Stimulated activated CD8-positive, alpha-beta memory T cell treated with anti-CD3 and anti-CD28 coated beads, Interleukin-7, amount 100 ng/mL, for 1 hour (primary cell): Measurements from ENCODE around the gene RAB40C.
"Not testable (repeated sequence)": the region's sequence is repeated elsewhere in the genome, so short reads cannot be mapped to it uniquely, and the experiment has no call there.

Source experiments
- DNase-seq, 2 donors: peaks; one replicate each; pipeline ENCODE4 v3.0.0-alpha.2; 2020; ENCODE audit warnings: low read depth in 2 of 2

The RAB40C gene

DNA sequence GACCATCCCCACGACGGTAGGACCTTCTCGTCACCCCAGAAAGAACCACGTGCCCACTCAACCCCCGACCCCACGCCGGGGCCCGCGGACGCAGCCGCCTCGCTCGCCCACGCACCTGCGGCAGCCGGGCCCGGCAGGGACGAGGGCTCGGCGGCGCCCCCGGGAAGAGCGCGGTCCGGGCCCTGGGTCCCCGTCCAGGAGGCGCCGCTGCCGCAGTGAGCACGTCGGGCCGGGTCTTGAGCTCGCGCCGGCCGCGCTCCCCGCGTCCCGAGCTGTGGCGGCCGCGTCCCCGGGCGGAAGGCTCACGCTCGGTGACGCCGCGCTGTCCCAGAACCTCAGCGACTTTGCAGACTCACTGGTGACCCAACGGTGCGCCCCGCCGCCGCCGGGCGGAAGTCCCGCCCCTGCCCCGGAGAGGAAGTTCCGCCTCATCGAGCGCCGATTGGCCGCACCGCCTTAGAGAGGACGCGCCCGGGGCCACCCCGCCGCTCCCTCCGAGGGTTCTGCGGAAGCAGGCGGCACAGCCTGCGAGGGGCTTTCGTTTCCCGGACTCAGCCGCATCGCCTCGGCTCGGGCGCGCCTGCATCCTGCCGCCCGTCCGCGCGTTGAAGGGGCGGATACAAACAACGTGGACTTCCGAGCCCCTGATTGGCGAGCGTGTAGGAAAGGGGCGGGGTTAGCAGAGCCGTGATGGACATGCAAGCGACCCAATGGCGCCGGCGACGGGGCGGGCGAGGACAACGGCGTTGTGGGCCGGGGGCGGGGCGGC lies 793 bp upstream of the RAB40C start:
- DNase-seq, result peak; percentile 97 to 99

DNA sequence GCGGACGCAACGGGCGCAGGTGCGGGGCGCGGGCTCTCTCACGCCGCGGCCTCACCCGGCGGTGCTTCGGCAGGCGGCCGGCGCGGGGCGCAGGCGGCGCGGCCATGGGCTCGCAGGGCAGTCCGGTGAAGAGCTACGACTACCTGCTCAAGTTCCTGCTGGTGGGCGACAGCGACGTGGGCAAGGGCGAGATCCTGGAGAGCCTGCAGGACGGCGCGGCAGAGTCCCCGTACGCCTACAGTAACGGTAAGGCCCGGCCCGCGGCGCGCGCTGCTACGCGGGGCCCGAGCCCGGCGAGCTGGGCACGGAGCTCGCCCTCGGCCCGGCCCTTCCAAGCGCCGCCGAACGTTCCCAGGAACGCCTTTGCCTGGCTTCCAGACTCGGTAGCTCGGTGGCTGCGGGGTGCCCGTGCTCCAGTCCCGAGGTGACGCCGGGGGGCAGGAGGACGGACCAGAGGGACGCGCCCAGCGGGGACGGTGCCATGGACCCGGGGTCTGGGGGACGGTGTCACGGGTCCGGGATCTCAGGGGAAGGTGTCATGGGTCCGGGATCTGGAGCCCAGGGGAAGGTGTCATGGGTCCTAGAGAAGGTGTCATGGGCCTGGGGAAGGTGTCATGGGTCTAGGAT lies 435 bp downstream of the RAB40C start:
- no peak for DNase-seq

DNA sequence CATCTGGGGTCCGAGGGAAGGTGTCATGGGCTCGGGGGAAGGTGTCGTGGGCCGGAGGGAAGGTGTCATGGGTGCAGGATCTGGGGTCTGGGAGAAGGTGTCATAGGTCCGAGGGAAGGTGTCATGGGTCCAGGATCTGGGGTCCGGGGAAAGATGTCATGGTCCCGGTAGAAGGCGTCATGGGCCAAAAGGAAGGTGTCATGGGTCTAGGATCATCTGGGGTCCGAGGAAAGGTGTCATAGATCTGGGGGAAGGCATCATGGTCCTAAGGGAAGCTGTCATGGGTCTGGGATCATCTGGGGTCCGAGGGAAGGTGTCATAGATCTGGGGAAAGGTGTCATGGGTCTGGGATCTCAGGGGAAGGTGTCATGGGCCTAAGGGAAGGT lies 942 bp downstream of the RAB40C start:
- DNase-seq, result no peak

DNA sequence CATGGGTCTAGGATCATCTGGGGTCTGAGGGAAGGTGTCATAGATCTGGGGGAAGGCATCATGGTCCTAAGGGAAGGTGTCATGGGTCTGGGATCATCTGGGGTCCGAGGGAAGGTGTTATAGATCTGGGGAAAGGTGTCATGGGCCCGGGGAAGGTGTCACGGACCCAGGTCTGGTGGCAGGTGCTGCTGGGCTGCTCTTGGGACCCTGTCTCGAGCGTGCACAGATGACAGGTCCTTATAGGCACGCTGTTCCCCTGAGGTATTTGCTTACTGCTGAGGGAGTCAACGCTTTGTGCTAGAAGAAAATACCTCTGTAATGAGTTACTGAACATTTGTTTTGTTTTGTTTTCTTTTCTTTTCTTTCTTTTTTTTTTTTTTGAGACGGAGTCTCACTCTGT lies 1.4 kb downstream of the RAB40C start:
- no peak for DNase-seq

DNA sequence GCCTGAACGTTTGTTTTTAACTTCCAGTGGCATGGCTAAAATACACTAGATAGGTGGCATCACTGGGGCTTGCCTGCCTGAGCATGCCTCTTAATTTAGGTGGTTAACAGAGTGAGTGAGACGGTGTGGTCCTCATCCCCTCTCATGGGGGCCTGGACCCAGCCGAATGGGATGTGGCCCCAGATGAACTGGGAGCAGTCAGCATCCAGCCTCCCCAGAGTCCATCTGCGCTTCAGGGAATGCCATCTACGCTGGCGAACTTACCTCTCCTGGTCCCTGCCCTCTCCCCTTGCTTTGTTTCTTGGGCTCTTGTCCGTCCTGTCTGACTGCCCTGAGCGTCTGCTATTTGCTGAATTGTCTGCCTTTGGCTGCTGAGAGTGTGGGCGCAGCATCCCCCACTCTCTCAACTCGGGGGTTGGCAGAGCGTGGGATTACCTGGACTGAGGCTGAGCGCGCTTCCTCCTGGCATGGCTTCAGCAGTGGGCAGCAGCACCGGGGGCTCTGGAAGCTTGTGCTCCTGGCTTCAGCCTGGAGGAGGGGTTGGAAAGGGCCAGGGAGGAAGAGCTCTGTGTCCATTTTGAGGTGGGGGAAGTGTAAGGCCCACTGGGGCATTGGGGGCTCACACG lies 2.1 kb downstream of the RAB40C start:
- no peak for DNase-seq

DNA sequence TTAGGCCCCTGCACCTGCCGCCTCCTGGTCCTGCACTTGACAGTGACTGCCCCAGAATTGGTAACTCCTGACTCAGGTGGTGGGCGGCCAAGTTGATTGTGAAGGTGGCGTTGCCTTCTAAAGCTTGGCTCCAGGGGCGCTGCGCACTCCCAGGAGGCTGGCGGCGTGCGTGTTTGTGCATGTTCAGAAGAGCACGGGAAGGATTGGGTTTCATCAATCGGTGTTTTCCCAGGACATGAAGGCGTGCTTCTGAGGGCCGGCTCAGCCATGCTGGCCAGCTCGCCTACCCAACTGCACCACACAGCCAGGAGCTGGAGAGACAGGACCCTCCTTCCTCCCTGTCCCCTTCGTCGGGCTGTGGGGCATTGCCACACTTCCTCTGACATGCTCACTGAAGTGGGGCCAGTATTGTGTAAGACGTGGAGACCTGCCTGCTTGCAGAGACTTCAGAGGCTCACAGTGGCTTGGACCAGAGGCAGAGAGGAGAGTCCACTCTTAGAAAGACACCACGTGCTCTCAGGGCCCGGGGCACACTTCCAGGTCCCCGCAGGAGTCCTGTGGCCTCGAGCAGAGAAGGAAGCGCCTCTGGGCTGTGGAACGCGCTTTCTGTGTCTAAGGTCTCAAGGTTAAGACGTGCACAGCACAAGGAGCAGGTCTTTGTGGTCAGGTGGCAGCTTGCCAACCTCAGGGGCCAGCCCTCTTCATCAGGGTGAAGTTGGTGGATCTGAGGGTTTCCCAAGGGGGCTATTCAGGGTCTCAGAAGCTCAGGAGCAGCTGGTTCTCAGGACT lies 2.8 kb downstream of the RAB40C start:
- DNase-seq, result no peak

DNA sequence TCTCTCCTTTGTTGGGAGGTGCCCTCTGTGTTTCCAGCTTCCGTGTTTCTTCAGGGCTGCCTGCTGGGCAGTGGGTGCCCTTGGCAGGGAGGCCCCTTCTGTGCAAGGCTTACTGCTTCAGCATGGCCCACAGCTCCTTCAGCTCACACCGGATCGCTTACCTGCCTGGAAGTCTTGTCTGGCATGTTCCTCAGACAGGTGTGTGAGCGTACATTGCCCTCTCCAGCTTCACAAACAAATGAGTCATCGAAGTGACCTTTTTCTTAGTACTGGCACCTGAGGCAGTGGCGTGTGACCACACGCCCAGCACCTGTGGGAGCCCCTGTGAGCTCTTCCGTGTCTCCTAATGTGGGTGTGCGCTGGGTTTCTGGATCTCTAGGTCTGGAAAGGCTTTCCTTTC lies 3.5 kb downstream of the RAB40C start:
- DNase-seq, result no peak

DNA sequence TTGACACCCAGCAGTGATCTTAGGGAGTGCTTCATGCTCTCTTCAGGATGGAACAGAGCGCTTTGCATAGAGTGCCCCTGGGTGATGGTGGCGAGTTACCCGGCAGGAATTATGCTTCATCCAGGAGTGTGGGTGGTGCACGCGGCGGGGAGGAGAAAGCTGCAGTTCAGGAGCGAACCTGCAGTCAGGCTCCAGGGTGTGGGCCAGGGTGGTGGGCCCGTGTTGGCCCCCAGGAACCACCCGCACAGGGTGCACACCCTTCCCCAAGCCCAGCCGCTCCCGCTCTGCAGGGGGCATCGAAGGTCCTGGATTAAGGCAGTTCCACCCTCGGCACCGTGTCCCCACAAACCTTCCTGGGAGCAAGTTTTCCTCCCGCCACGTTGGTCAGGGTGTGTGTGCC lies 3.9 kb downstream of the RAB40C start:
- DNase-seq, result no peak

DNA sequence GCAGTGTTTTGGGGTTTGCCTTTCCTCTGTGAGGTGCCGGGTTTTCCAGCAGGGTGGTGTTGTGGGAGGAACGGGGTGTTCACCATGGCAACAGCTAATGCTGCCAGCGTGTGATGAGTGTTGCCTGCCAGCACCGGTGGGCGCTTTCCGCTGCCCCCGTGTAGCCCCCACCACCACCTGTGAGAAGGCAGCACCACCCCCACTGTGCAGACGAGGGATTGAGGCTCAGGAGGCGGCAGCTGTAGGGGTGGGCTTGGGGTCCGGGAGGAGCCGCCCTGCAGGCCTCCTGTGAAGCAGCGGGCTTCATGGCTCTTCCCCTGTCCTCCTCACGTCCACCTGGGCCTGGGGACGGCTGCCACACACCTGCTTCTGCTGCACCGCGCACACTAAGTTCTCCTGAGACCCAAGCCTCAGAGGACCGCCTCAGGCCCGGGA lies 5.2 kb downstream of the RAB40C start:
- DNase-seq, result no peak

DNA sequence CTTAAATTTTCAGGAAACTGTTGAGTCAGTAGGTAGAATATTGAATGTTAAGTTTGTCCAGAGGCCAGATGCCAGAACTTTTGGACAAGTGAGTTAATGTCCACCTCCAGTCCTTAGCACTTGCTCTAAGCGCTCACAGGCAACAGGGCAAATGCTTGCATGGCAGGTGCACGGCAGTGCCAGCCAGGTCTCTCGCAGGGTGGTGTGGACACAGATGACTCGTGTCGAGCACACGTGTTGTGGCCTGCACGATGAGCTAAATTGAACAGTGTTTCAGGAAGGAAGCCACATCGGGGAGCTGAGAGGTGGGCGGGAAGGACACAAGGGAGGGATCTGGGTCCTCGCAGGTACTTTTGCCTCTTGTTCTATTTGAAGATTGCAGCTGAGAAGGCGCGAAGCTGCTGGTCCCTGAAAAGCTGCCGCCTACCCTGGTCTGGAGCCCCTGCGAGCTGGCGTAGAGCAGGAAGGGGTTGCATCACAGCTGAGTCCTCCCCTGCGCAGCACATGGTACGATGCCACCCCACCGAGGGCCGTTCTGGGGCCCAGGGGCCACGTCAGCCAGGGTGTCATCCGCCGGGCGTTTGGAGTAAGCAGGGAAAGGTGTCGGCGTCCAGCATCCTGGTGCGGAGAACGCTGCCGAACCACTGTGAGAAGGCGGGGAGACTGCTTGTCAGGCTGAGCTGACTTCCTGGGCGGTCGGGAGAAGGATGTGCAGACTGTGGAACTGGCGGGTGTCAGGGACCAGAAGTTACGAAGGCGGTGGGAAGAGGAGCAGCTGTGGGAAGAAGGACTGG lies 6.3 kb downstream of the RAB40C start:
- DNase-seq, result no peak

DNA sequence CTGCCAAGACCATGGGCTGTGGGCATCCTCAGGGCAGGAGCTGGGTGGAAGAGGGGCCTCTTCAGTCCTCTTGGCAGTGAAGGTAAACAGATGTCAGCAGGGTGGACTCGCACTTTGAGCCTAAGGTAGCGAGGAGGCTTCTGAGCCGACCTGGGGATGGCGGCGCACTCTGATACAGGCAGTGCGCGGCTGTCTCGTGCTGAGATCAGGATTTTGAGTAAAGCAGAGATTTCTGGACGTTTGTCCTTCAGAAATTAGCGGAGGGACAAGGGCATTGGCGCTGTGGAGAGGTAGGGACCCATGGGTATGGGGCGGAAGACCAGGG lies 6.8 kb downstream of the RAB40C start:
- DNase-seq, result no peak

DNA sequence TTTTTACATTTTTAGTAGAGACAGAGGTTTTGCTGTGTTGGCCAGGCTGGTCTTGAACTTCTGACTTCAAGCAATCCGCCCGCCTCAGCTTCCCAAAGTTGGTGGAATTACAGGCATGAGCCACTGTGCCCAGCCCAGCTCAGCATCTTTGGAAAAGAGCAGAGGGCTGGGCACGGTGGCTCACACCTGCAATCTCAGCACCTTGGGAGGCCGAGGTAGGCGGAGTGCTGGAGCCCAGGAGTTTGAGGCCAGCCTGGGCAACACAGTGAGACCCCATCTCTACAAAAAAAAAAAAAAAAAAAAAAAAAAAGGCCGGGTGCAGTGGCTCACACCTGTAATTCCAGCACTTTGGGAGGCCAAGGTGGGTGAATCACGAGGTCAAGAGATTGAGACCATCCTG lies 7.8 kb downstream of the RAB40C start:
- DNase-seq, result not testable (repeated sequence)

DNA sequence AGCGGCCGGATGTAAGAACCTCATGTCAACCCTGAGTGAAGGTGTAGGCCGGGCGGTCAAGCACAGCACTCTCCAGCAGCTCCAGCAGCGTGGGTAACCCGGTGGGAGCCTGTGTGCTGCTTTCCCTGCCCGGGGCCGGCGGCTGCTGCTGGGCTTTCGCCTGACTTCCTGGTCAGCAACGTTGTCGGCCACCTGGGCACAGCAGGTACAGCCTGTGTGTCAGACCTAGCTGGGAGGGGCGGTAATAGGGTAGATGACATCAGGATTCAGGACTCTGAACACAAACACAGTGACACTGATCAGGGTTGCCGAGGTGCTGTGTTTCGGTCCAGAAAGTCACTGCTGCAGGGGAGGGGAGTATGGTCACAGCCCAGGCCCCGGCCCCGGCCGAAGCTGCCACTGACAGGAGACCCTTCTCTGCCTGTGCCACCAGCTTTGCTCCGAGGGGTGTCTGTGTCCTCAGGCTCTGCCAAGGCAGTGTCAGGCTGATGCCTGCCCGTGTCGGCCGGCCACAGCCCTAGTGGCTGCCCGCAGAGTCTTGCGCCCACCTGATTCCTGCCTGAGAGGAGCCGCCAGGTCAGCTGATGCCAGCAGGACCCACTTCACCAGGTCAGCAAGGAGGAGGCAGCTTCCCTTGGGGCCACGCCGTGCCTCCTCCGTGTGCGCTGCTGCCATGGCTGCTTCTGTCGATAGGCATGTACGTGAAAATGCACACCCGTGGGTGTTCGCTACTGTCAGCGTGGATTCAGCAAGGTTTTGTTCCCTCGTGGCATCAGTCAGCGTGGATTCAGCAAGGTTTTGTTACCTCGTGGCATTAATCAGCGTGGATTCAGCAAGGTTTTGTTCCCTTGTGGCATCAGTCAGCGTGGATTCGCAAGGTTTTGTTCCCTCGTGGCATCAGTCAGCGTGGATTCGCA lies 9.2 kb downstream of the RAB40C start:
- no peak for DNase-seq

DNA sequence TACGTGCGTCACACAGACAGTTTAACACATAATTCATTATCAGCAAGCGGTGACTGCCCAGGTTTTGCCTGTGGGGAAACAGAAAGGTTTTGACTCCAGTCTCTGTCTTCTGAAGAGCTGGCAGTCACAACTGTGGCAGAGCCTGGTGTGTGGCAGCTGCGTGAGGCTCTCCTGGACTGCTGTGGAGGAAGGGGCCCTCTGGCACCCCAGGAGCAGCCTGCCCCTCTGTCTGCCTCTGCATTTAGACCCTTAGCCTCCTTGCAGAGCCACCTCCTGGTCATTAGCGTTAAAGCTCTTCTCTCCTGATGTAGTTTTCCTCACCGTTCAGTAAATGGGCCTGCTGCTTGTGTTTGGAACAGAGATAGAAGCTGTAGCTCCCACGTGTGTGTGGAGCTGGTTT lies 10.9 kb downstream of the RAB40C start:
- no peak for DNase-seq

DNA sequence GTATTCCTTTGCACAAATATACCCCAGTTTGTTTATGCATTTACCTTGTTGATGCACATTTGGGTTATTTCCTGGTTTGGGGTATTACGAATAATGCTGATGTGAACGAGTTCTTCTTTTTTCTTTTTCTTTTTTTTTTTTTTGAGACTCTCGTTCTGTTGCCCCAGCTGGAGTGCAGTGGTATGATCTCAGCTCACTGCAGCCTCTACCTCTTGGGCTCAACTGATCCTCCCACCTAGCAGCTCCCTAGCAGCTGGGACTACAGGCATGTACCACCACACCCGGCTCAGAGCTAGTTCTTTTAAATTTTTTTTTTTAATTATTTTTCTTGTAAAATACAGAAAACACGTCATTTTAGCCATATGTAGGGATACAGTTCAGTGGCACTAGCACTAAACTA lies 14.1 kb downstream of the RAB40C start:
- no peak for DNase-seq

DNA sequence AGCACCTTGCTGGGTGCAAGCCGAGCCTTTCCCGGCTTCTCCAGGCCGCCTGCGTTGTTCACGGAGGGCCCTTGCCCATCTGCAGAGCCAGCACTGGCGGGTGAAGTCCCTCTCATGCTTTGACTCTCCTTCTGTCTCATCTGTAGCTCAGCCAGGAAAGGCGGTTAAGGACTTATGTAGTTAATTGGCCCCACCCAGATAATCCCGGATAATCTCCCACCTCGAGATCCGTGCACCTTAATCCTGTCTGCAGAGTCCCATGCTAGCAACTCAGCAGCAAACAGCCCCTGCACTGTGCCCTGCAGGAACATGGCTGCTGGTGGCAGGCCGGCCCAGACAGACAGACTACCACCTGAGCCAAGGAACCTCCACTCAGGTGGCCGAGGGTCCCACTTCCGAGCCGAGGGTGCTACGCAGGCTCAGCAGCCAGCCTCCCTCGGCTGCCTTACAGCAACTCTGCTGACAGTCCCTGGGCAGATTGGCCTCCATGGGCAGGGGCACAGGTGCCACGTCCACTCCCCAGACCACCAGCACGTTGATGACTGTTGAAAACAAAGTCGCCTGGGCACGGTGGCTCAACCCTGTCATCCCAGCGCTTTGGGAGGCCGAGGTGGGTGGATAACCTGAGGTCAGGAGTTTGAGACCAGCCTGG lies 16.9 kb downstream of the RAB40C start:
- DNase-seq, result no peak

DNA sequence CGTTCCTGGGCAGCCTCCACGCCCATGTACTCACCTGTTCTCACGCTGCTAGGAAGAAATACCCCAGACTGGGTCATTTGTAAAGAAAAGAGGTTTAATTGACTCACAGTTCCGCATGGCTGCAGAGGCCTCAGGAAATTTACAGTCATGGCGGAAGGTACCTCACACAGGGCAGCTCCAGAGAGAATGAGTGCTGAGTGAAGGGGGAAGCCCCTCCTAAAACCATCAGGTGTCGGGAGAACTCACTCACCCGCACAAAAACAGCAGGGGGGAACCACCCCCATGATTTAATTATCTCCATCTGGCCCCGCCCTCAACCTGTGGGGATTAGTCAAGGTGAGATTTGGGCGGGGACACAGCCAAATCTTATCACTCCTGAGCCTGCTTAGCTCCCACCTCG lies 18.2 kb downstream of the RAB40C start:
- DNase-seq, result no peak

DNA sequence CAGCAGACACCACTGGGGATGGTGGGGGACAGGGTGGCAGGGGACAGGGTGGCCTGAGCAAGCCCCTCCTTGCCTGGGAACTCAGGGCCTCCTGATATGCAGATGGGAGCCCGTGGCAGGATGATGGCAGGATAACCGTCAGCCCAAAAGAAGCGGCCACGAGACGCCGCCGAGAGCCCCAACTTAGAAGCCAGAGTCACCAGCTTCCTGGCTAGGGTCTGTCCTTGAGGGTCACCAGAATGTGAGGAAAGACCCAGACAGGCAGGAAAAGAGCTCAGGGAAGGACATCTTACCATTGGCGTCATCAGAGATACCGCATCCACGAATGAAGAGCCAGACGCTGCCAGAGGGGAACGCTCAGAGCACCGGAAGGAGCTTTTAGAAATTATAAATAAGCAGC lies 19.4 kb downstream of the RAB40C start:
- DNase-seq, result no peak

DNA sequence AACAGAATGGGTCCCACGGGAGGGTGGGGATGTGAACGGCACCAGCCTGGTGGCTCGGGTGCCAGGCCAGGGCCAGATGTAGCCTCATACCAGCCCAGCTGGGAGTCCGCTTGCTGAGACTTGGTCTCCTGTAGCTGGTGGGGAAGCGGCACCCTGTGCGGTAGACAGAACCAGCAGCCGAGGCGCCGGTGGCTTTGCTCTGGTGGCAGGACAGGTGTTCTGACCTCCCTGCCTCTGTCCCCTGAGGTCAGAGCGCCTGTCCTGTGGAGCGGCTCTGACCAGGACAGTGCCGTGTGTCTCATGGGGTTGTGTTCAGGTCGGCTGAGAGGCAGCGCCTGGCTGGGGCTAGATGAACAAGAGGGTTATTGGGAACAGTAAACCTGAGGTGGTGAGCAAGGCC lies 20.1 kb downstream of the RAB40C start:
- no peak for DNase-seq
